Stomach (tissue), 4 donors: Measurements from ENCODE around the gene STIM2.

Experiments used
- POLR2A ChIP-seq, 4 donors: fragments of 450-650 bp; IDR thresholded peaks; one replicate each; pipeline ENCODE4 v1.6.1; 2016; ENCODE audit warnings: antibody characterized with exemption in 4 of 4, control low read depth in 2 of 4, mild to moderate bottlenecking in 1 of 4, moderate library complexity in 1 of 4
- POLR2AphosphoS5 ChIP-seq, 3 donors: sonication (generic); formaldehyde crosslinking; IDR thresholded peaks; one replicate each; pipeline ENCODE4 v1.6.1; 2016; ENCODE audit warnings: antibody characterized with exemption in 3 of 3
- TF ChIP-seq, protein P1 (sequence below), 7 experiments: fragments of 450-650 bp in 4 of 7; fragments of 200-600 bp in 3 of 7; sonication (generic) in 3 of 7; IDR thresholded peaks; one replicate each; pipeline ENCODE4 v1.5.1; 2016 to 2019; ENCODE audit warnings: antibody characterized with exemption in 7 of 7, control low read depth in 2 of 7, mild to moderate bottlenecking in 1 of 7

- TF ChIP-seq, protein P1, sequence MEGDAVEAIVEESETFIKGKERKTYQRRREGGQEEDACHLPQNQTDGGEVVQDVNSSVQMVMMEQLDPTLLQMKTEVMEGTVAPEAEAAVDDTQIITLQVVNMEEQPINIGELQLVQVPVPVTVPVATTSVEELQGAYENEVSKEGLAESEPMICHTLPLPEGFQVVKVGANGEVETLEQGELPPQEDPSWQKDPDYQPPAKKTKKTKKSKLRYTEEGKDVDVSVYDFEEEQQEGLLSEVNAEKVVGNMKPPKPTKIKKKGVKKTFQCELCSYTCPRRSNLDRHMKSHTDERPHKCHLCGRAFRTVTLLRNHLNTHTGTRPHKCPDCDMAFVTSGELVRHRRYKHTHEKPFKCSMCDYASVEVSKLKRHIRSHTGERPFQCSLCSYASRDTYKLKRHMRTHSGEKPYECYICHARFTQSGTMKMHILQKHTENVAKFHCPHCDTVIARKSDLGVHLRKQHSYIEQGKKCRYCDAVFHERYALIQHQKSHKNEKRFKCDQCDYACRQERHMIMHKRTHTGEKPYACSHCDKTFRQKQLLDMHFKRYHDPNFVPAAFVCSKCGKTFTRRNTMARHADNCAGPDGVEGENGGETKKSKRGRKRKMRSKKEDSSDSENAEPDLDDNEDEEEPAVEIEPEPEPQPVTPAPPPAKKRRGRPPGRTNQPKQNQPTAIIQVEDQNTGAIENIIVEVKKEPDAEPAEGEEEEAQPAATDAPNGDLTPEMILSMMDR (IDR thresholded peaks at IDR 0.05) = peak in 5 of 7 experiments; percentile 10 to 61 (median 24)
- TF ChIP-seq POLR2AphosphoS5 (IDR thresholded peaks at IDR 0.05) (peak; percentile 83 to 96 (median 93)), POLR2A (IDR thresholded peaks at IDR 0.05) (peak in 2 of 4 donors; percentile 70 to 78)
These were observed at the start of gene STIM2 for GRCh38 chr4:26860157-26860921.
